Fibroblast of gingiva (primary cell): ENCODE measurements around the gene CAPNS2.

Experiments
- DNase-seq: peaks from one replicate; pipeline ENCODE4 v3.0.0-alpha.2; 2011; ENCODE audit warnings: low read depth

The CAPNS2 gene

DNA sequence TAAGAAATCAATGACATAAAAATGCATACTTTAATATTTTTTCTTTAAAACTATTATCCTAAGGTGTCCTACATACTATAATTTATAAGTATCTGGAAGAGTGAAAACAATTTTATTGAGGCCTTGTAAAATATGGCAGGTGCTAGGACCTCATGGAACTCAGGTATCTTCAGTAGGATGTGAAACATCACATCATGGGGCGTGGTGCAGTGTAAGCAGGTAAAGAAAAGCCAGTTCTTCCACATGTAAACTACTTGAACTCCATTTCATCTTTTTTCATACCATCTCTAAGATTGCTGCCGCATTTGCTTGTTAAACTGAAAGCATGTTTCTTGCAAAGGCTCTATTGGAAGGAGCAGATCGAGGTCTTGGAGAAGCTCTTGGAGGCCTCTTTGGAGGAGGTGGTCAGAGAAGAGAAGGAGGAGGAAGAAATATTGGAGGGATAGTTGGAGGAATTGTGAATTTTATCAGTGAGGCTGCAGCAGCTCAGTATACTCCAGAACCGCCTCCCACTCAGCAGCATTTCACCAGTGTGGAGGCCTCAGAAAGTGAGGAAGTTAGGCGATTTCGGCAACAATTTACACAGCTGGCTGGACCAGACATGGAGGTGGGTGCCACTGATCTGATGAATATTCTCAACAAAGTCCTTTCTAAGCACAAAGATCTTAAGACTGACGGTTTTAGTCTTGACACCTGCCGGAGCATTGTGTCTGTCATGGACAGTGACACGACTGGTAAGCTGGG lies at the start of gene CAPNS2:
TSS of gene CAPNS2 (plus strand) at position 253 of the 744 bp plus-strand sequence. CDS start at position 326, 73 bp downstream.
- no peak for DNase-seq

DNA sequence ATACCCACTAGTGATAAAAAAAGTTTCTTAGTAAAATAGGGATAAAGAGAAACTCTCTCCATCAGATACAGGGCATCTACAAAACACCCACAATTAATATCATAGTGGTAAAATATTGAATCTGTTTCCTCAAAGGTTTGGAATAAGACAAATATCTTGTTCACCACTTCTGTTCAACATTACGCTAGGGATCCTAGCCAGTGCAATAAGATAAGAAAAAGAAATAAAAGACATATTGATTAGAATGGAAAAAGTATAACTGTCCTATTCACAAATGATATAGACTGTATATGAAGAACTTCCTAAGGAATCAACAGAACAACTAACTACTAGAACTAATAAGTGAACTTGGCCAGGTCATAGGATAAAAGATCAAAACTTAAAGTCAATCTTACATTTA lies 44.7 kb upstream of the CAPNS2 start:
- DNase-seq: no peak

DNA sequence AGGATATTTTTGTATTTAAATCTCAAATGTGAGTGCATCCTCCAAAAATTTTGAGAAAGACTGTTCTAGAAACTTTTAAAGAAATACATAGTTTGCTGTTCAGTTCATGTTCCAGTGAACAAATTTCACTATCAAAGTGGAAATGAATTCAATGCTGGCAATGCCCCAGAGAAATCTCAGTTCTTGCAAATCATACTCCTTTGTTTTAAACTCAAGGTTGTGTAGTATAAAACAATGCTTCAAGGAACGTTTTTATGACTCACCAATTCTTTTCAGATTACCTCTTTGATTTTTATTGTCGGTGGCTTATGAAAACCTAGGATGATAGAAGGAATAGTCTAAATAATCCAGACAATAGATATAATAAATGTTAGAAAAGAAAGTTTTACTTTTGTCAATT lies 40.0 kb upstream of the CAPNS2 start:
- no peak for DNase-seq

DNA sequence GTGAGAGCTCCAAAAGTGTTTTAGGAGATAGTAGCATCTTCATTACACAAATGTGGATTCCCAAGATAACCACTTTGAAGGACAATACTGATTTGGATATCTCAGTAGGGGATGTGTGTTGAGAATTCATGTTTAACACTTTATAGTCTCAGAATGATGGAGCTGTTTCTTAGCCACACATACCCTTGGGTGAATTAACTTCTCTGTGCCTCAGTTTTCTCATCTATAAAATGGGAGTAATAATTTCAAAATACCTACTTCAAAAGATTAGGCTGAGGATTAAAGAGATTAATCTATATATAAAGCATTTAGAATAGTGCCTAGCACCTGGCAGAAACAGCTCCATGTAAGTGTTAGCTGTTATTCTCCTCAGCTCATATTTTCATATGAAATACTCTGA lies 38.6 kb upstream of the CAPNS2 start:
- no peak for DNase-seq

DNA sequence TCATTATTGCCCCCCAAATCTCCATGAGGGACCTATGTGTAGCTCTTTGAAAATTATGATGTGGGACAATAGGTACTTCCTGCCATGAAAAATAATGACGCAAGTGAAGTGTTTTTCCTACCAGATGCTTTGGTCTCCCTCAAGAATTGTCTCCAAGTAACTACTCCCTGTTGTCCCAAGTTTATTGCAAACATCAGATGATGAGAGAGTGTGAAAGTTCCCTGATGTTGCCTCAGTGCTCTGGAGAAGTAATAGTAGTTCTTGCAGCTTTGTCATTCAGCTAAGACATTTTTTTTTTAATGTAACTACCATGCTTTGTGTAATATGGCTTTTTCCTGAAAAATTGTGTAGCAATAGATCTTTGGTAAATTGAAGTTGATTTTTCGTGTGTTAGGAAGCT lies 37.5 kb upstream of the CAPNS2 start:
- DNase-seq: no peak

DNA sequence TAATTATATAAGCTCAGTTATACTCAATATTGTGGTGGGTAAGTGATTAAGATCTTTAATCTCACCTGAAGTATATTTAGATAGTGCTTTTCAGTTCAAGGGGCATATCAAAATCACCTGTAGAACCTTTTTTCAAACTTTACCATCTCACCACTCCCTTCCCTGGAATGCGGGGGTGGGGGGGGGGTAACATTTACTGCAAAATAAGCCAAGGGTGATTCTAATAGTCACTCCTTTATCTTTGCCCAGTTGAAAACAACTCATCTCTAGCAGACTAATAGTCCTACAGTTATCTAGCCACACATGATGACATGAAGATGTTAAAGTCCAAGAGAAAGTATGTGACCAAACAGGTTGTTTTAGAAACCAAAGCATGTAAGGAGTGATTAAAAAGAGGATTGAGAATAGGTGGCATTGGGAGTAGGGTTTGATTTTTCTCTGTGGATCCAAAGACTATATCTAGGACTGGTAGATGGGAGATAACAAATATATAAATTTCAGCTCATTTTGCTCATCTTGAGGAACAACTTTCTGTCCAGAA lies 36.1 kb upstream of the CAPNS2 start:
- no peak for DNase-seq

DNA sequence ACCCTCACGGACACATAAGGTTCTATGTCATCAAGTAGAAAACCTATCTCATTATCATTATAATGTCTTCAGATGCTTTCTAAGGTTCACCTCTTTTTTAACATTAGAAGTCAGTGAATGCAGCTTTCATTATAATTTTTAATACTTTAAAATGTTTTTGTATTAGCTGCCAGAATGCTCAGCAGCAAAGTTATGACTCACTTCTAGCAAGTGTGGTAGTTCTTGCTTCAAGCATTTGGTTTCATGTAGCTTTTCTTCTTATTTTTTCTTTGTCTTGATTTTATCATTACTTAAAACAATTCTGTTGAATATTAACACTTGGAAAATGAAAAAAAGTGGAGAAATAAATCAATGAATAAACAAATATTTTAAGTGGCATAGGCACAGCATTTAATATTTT lies 34.3 kb upstream of the CAPNS2 start:
- DNase-seq: no peak

DNA sequence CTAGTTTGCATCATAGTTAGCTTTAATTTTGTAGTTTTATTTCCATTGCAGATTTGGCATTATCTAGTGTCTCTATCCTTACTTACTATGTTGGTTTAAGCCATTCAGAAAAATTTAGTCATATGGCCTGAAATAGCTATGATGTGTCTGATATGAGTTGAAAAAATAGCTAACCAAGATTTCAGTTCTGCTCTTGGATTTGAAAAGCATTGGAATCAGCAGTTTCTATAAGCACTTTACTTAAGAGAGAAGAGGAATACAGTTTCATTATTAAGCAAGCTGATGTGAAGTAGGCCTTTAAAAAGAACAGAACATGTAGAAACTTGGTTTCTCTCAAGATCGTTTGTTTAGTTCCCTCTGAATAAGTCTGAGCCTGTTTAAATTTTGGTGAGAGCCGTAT lies 31.7 kb upstream of the CAPNS2 start:
- no peak for DNase-seq

DNA sequence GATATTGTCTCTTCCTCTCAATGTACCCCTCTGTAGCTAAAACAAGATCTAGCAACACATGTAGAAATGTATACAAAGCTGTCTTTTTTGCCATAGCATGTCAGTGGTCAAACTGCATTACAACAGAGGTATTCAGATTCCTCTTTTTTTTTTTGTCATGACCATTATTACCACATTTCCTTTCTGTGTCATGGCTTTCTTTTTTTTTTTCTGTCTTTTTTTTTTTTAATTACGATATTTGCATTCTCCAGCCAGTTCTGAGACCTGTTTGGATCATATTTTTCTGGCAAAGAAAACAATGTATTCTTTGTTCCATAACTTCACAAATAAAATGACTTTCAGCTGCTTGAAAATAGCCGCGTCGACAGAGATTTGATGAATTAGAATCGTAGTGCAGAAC lies 27.4 kb upstream of the CAPNS2 start:
- peak; percentile 39 for DNase-seq

DNA sequence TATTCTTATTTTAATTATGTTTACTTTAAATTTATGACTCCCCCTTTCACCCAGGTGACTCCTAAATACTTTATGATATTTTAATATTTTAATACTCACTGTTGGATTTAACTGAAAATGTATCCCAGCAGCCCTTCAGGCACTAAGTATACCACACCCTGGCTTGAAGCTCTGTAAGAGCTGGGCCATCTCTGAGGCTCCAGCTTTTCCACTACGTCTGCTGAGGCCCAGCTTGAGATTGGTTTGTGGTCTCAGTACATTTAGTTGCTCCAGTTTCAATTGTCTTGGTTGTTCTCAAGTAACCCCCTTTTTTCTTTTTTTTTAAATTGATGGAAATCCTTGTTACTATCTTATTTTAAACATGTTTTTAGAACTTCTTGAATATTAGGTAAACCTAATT lies 27.0 kb upstream of the CAPNS2 start:
- DNase-seq: no peak

DNA sequence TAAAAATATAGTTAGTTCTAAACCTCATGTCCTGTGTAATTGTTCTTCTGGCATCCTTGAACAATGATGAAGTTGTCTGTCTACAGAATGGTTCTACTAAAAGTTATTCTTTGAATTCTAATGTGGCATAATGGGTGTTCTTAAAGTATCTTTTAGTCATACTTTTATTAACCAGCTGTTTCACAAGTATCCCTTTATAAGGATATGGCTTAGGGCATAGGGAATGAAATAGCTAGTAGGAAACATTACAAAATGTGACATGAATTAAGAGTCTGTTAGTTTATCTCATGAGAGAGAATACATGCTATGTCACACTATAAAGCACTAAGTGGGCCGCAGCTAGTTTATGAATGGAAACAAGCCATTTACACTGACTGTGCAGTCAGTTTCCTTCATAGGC lies 26.3 kb upstream of the CAPNS2 start:
- DNase-seq: no peak

DNA sequence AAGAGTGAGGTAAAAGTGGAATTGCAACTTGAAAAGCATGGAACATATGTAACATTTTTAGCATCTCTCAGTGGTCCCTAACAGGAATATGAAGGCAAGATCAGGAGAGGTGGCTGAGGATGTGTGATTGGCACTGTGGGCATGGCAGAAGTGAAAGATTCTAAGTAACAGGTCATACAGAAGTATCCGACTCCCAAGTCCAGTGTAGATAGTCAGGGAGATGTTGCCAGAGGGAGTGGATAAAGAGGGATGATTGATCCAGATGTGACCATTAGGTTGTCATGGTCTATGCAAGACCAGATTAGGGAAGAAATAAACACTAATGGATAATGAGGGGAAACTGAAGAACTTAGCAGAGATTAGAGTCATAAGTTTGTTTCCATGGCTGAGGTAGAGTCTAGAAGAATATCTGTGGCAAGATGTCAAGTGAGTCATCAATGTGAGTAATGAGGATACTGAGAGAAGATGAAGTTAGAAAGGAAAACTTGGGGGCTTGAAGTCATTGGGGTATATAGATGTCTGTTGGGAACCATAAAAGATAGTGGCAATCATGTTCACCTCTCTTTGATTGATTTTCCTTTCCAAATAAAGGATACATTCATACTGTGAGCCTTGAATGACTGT lies 23.9 kb upstream of the CAPNS2 start:
- peak; percentile 38 for DNase-seq

DNA sequence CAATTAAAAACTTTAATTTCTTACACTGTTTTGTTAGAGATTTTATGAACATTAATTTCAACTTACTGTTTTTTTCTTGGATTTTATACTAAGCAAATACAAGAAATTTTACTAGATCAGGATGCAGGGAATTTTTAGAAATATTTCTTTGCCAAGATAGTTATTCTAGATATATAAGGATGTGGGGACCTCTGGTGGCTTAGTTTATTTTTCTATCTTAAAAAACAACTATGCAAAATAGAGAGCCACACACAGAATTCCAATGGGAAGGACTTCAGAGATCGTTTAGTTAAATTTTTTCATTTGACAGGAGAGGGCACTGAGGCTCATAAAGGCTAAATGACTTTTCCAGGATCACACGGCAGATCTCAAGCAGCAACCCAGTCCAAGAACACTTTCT lies 23.0 kb upstream of the CAPNS2 start:
- peak; percentile 35 for DNase-seq

DNA sequence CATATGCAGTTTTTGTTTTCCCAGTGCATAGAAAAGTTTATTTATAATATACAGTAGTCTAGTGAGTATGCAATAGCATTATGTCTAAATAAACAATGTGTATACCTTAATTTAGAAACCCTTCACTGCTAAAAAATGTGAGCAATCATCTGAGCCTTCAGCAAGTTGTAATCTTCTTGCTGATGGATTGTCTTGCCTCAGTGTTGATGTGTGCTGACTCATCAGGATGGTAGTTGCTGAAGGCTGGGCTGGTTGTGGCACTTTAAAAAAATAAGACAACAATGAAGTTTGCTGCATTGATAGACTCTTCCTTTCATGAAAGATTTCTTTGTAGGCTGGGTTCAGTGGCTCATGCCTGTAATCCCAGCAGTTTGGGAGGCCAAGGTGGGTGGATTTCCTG lies 13.9 kb upstream of the CAPNS2 start:
- peak; percentile 64 for DNase-seq

DNA sequence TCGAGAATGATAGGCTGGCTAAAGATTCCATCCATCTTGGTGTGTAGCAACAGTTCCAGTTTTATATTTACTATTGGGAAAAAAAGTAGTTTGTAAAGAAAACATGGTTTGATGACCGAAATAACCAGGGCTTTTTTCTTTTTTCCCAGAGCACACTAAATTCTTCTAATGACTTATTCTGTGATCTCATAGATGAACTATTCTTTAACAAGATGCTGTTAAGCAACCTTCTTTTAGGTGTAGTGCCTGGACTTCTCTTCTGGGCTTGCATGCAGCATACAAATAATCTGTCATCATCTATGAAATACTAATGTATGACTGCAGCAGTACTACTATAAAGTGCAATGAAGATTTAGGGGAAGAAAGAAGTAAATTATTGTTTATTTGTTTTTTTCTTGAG lies 11.0 kb upstream of the CAPNS2 start:
- DNase-seq: no peak

DNA sequence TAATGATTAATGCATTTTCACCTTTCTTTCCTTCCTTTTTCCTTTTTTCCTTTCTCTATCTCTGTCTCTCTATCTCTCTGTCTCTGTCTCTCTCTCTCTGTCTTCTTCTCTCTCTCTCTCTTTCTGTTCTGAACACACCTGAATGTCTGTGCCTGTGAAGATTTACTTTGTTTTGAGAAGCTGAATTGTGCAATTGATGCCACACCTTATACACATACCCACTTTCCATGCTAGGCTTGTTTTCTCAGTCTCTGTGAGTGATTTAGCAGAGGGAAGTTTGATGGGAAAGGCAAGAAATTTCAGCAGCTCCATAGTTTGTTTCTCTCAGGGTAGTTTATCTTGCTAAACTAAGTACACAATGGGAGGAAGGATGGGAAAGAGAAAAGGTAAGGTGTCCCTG lies 9.3 kb upstream of the CAPNS2 start:
- no peak for DNase-seq

DNA sequence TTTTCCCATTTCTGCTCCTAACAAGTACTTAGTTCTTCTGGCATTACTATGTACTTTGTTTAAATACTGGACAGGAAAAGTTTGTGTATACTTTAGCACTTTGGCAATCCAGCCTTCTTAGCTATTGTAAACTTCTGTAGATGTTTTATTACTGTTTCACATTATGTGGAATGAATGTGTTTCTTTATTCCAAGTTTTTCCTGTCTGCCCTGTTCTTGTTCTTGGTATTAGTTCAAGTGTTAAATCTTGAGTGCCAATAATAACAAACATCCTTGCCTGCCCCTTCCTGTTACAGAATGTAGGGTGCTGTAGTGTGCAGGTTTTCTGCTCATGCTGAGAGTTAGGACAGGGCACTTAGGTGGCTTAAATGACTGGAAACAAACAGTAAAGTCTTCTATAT lies 7.3 kb upstream of the CAPNS2 start:
- DNase-seq: peak; percentile 76

DNA sequence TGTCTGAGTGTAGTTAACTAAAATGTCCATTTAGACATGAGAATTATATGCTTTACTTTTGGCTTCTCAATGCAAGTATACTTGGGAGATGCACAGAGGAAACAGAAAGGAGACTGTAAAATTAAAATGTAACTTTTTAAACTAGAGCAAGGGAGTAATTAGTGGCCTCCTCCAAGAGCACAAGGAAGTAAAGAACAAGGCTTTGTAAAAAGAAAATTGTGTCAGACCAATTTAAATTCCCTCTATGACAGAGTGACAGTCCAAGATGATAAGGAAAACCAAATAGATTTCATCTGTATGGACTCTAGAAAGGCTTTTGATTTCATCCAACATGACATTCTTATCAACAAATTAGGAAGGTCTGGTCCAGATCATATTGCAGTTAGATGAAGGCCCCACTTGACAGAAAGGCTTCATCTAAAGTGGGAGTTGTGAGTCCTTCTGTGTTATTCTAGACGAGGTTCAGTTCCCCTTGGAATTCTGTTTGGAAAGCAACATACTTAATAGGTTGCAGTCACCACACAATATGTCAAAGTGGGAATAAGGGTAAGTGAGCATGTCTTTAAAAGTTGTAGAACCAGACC lies 6.5 kb upstream of the CAPNS2 start:
- DNase-seq: no peak

DNA sequence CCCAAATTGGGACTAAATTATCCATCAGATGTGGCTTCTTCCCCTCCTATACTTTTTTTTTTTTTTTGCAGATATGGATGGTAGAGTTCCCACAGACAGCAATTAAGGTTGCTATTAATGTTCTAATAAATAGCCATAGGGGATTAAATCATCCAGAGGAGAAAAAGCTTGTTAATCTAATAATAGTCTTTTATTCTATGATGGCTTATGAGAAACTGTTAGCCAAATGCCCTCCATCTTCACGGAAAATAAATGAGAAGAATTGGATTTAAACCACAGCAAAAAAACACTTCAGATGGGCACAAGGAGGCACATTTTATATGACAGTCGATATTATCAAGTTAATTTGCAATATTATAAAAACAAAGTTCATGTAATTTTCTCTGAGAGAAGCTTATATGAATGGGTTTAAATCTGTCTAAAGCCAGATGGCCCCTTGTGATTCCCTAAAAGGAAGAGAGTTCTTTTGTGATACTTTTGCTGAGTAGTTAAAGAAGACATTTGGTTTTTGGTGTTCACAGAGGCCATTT lies 5.1 kb upstream of the CAPNS2 start:
- no peak for DNase-seq

DNA sequence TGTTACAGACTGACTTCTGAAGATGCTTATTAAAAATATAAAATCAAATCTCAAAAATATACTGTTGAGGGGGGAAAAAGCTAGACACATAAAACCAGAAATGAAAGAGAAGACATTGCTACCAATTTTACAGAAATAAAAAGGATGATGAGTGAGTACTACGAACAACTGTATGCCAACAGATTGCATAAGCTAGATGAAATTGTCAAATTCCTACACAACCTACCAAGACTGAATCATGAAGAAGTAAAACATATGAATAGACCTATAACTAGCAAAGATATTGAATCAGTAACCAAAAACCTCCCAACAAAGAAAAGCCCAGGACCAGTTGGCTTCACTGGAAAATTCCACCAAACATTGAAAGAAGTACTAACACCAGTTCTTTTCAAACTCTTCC lies 3.5 kb upstream of the CAPNS2 start:
- peak; percentile 34 for DNase-seq

DNA sequence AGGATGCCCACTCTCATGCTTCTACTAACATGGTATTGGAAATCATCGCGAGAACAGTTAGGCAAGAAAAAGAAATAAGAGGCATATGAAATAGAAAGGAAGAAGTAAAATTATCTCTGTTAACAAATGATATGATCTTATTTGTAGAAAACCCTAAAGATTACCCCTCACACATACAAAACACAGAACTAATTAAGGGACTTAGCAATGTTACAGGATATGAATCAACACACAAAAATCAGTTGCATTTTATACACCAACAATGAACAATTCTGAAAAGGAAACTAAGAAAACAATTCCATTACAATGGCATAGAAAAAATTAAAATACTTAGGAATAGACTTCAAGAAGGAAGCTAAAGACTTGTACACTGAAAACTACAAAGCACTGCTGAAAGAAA lies 2.7 kb upstream of the CAPNS2 start:
- DNase-seq: no peak

DNA sequence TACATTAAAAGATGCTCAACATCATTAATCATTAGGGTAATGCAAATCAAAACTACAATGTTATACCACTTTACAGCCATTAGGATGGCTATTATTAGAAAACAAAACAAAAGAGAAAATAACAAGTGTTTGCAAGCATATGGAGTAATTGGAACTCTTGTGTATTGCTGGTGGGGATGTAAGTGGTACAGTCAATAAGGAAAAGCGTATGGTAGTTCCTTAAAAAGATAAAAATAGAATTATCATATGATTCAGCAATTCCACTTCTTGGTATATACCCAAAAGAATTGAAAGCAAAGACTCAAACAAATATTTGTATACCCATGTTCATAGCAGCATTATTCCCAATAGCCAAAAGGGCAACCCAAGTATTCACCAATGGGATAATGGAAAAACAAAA lies 1.4 kb upstream of the CAPNS2 start:
- DNase-seq: no peak

DNA sequence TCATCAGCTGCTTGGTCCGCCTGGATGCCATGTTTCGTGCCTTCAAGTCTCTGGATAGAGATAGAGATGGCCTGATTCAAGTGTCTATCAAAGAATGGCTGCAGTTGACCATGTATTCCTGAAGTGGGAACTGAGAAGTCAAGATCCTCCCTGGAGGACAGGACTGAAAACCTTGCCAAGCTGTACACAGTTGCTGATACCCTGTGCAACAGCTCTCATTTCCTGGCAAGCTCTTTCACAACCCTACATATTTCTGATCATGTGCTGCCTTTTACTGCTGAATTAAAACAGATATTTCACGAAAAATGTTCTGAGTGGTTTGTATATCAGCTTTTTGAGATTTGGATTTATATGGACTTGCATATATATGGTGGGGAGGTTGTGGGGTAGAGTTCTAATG lies 898 bp downstream of the CAPNS2 start:
- peak; percentile 87 for DNase-seq
